HG03064 (cell line): Measurements from ENCODE around the gene TAAR1.

Experiments
- ATAC-seq: cut with Tn5 transposase; IDR thresholded peaks from one replicate; pipeline ENCODE4 v1.9.1; 2021; ENCODE audit warnings: low read depth; ENCODE audit not compliant: unreplicated experiment

The TAAR1 gene

GRCh38 chr6:132596201-132596600, 62.8 kb downstream of the TAAR1 start:
- ATAC-seq, result no peak
